ENCODE measurements around the gene SLC35A5.
A peak's percentile ranks its signal among the peaks of the same experiment; 100 is the strongest.

Gene SLC35A5

GRCh38 chr3:112572701-112573100, 10.9 kb downstream of the SLC35A5 start:
- no peak for DNase-seq (ENCODE audit: low spot score)

GRCh38 chr3:112579232-112579631, 17.4 kb downstream of the SLC35A5 start:
- no peak for DNase-seq (ENCODE audit: low spot score)

- DNase-seq (ENCODE audit: low spot score), result no peak
Measured at GRCh38 chr3:112579697-112580096, 17.9 kb downstream of the SLC35A5 start.

- DNase-seq (ENCODE audit: low spot score), result peak; percentile 63
Measured at GRCh38 chr3:112582244-112582874, 20.5 kb downstream of the SLC35A5 start.

GRCh38 chr3:112583105-112583504, 21.3 kb downstream of the SLC35A5 start:
- no peak for DNase-seq (ENCODE audit: low spot score)

GRCh38 chr3:112585782-112586181, 23.9 kb downstream of the SLC35A5 start:
- DNase-seq (ENCODE audit: low spot score), result no peak

GRCh38 chr3:112587336-112587735, 25.5 kb downstream of the SLC35A5 start:
- DNase-seq (ENCODE audit: low spot score), result no peak

GRCh38 chr3:112593258-112593657, 31.4 kb downstream of the SLC35A5 start:
- no peak for DNase-seq (ENCODE audit: low spot score)

- DNase-seq (ENCODE audit: low spot score), result no peak
Measured at GRCh38 chr3:112594856-112595255, 33.0 kb downstream of the SLC35A5 start.

- no peak for DNase-seq (ENCODE audit: low spot score)
Measured at GRCh38 chr3:112597945-112598344, 36.1 kb downstream of the SLC35A5 start.

GRCh38 chr3:112598731-112599130, 36.9 kb downstream of the SLC35A5 start:
- no peak for DNase-seq (ENCODE audit: low spot score)

GRCh38 chr3:112602217-112602838, 40.5 kb downstream of the SLC35A5 start:
- DNase-seq (ENCODE audit: low spot score), result no peak

- no peak for DNase-seq (ENCODE audit: low spot score)
Measured at GRCh38 chr3:112604536-112604935, 42.7 kb downstream of the SLC35A5 start.

- peak; percentile 40 for DNase-seq (ENCODE audit: low spot score)
Measured at GRCh38 chr3:112605285-112605684, 43.4 kb downstream of the SLC35A5 start.

- no peak for DNase-seq (ENCODE audit: low spot score)
Measured at GRCh38 chr3:112606098-112606497, 44.3 kb downstream of the SLC35A5 start.

GRCh38 chr3:112607863-112608262, 46.0 kb downstream of the SLC35A5 start:
- DNase-seq (ENCODE audit: low spot score), result no peak

GRCh38 chr3:112610121-112610520, 48.3 kb downstream of the SLC35A5 start:
- DNase-seq (ENCODE audit: low spot score), result peak; percentile 26

- no peak for DNase-seq (ENCODE audit: low spot score)
Measured at GRCh38 chr3:112611752-112612515, 50.1 kb downstream of the SLC35A5 start.

- DNase-seq (ENCODE audit: low spot score), result no peak
Measured at GRCh38 chr3:112615989-112616731, 54.3 kb downstream of the SLC35A5 start.

- DNase-seq (ENCODE audit: low spot score), result no peak
Measured at GRCh38 chr3:112617285-112617684, 55.4 kb downstream of the SLC35A5 start.

GRCh38 chr3:112619295-112619694, 57.5 kb downstream of the SLC35A5 start:
- peak; percentile 44 for DNase-seq (ENCODE audit: low spot score)

- no peak for DNase-seq (ENCODE audit: low spot score)
Measured at GRCh38 chr3:112623213-112623612, 61.4 kb downstream of the SLC35A5 start.

- no peak for DNase-seq (ENCODE audit: low spot score)
Measured at GRCh38 chr3:112623717-112624116, 61.9 kb downstream of the SLC35A5 start.

Data from kidney tubule cell (primary cell).